HPDE6-E6E7 (cell line): ENCODE data around the gene SIK1.
"Not testable (repeated sequence)": the region's sequence is repeated elsewhere in the genome, so short reads cannot be mapped to it uniquely, and the experiment has no call there.

ENCODE experiments used
- DNase-seq: peaks from one replicate; pipeline ENCODE4 v3.0.0; 2011; ENCODE audit warnings: missing footprints; ENCODE audit errors: extremely low spot score

The SIK1 gene

GRCh38 chr21:43396788-43397438, 30.0 kb downstream of the SIK1 start:
- not testable (repeated sequence) for DNase-seq

- DNase-seq, result not testable (repeated sequence)
These were observed 43.6 kb downstream of the SIK1 start for GRCh38 chr21:43383351-43383750.

GRCh38 chr21:43382902-43383301, 44.0 kb downstream of the SIK1 start:
- DNase-seq, result not testable (repeated sequence)

- DNase-seq, result not testable (repeated sequence)
These were observed 45.9 kb downstream of the SIK1 start for GRCh38 chr21:43380852-43381533.

GRCh38 chr21:43380337-43380736, 46.6 kb downstream of the SIK1 start:
- not testable (repeated sequence) for DNase-seq

GRCh38 chr21:43379626-43380122, 47.3 kb downstream of the SIK1 start:
- DNase-seq, result not testable (repeated sequence)

GRCh38 chr21:43376478-43376882, 50.5 kb downstream of the SIK1 start:
- DNase-seq, result no peak

GRCh38 chr21:43375837-43376477, 51.0 kb downstream of the SIK1 start:
- DNase-seq, result no peak

- DNase-seq, result no peak
These were observed 51.7 kb downstream of the SIK1 start for GRCh38 chr21:43375006-43375836.

GRCh38 chr21:43374228-43374885, 52.6 kb downstream of the SIK1 start:
- DNase-seq, result no peak

- DNase-seq, result no peak
These were observed 53.3 kb downstream of the SIK1 start for GRCh38 chr21:43373362-43374227.

GRCh38 chr21:43372663-43373361, 54.1 kb downstream of the SIK1 start:
- DNase-seq, result peak; percentile 94

- DNase-seq, result no peak
These were observed 55.1 kb downstream of the SIK1 start for GRCh38 chr21:43371786-43372185.

GRCh38 chr21:43370888-43371570, 55.9 kb downstream of the SIK1 start:
- no peak for DNase-seq

GRCh38 chr21:43370091-43370658, 56.8 kb downstream of the SIK1 start:
- DNase-seq, result no peak

- DNase-seq, result no peak
These were observed 57.3 kb downstream of the SIK1 start for GRCh38 chr21:43369596-43370090.

- DNase-seq, result no peak
These were observed 57.8 kb downstream of the SIK1 start for GRCh38 chr21:43369124-43369523.

GRCh38 chr21:43368685-43369084, 58.2 kb downstream of the SIK1 start:
- DNase-seq, result no peak

GRCh38 chr21:43367859-43368258, 59.1 kb downstream of the SIK1 start:
- no peak for DNase-seq
